Liver (tissue), 9 donors: ENCODE measurements around the gene RGS18. TPM values are rescaled to one million over a fixed set of nuclear protein-coding genes. Genes with fewer than 3 reads are reported as not detected.

Experiments
- DNase-seq: peaks from one replicate; pipeline ENCODE4 v3.0.0-alpha.2; 2017; ENCODE audit warnings: low spot score
- H3K27ac ChIP-seq, 2 donors: one replicate each; pipeline ENCODE4 v1.7.0; 2013; ENCODE audit warnings: inconsistent platforms in 2 of 2, low read length in 2 of 2, control low read depth in 1 of 2, low read depth in 1 of 2, mild to moderate bottlenecking in 1 of 2
- H3K27me3 ChIP-seq, 4 donors: one replicate each; pipeline versions ENCODE4 v1.6.1 to v1.7.0; 2013; ENCODE audit warnings: low read length in 3 of 4, inconsistent platforms in 1 of 4, mild to moderate bottlenecking in 1 of 4, moderate library complexity in 1 of 4; ENCODE audit not compliant: control insufficient read depth in 4 of 4, insufficient read depth in 4 of 4
- H3K36me3 ChIP-seq, 4 donors: one replicate each; pipeline versions ENCODE4 v1.6.1 to v1.7.0; 2013; ENCODE audit warnings: low read length in 3 of 4, mild to moderate bottlenecking in 3 of 4, low read depth in 1 of 4, moderate library complexity in 1 of 4; ENCODE audit not compliant: control insufficient read depth in 4 of 4, insufficient read depth in 3 of 4
- H3K4me1 ChIP-seq, 4 donors: one replicate each; pipeline versions ENCODE4 v1.6.1 to v1.7.0; 2013; ENCODE audit warnings: low read length in 3 of 4, mild to moderate bottlenecking in 3 of 4, moderate library complexity in 1 of 4; ENCODE audit not compliant: control insufficient read depth in 4 of 4, insufficient read depth in 4 of 4
- H3K4me3 ChIP-seq, 3 donors: one replicate each; pipeline versions ENCODE4 v1.6.1 to v1.7.0; 2013; ENCODE audit warnings: low read length in 3 of 3, control low read depth in 1 of 3, low read depth in 1 of 3, mild to moderate bottlenecking in 1 of 3
- H3K9ac ChIP-seq, 2 donors: one replicate each; pipeline ENCODE4 v1.7.0; 2013; ENCODE audit warnings: low read length in 2 of 2, mild to moderate bottlenecking in 2 of 2, moderate library complexity in 2 of 2, control low read depth in 1 of 2, low read depth in 1 of 2
- H3K9me3 ChIP-seq, 4 donors: one replicate each; pipeline versions ENCODE4 v1.6.1 to v1.7.0; 2013; ENCODE audit warnings: low read length in 3 of 4; ENCODE audit not compliant: control insufficient read depth in 4 of 4
- CTCF ChIP-seq: fragments of 150-350 bp; IDR thresholded peaks from 2 replicates; pipeline ENCODE4 v1.5.1; 2017; ENCODE audit warnings: improper control_type of control experiment, low read depth, low read length; ENCODE audit not compliant: missing input control
- GABPA ChIP-seq, 2 donors: IDR thresholded peaks in 1 of 2; conservative IDR thresholded peaks in 1 of 2; 2 replicates each; pipeline ENCODE4 v1.6.1; 2016; ENCODE audit warnings: antibody characterized with exemption in 2 of 2, mild to moderate bottlenecking in 1 of 2, moderate library complexity in 1 of 2
- HNF4A ChIP-seq, 2 donors: conservative IDR thresholded peaks; 2 replicates each; pipeline ENCODE4 v1.6.1; 2016; ENCODE audit warnings: antibody characterized with exemption in 2 of 2, mild to moderate bottlenecking in 2 of 2
- HNF4G ChIP-seq: IDR thresholded peaks from 2 replicates; pipeline ENCODE4 v1.6.1; 2016; ENCODE audit warnings: antibody characterized with exemption
- MAX ChIP-seq: IDR thresholded peaks from 2 replicates; pipeline ENCODE4 v1.6.1; 2016; ENCODE audit warnings: antibody characterized with exemption
- NR2F2 ChIP-seq: IDR thresholded peaks from 2 replicates; pipeline ENCODE4 v1.6.1; 2016; ENCODE audit warnings: antibody characterized with exemption
- RAD21 ChIP-seq, 2 donors: IDR thresholded peaks; 2 replicates each; pipeline ENCODE4 v1.6.1; 2016; ENCODE audit warnings: antibody characterized with exemption in 2 of 2, mild to moderate bottlenecking in 2 of 2
- RXRA ChIP-seq, 2 donors: IDR thresholded peaks; 2 replicates each; pipeline ENCODE4 v1.6.1; 2017 to 2018; ENCODE audit warnings: antibody characterized with exemption in 2 of 2, mild to moderate bottlenecking in 1 of 2
- SP1 ChIP-seq: IDR thresholded peaks from 2 replicates; pipeline ENCODE4 v1.6.1; 2018; ENCODE audit warnings: antibody characterized with exemption, mild to moderate bottlenecking
- YY1 ChIP-seq: IDR thresholded peaks from 2 replicates; pipeline ENCODE4 v1.6.1; 2016; ENCODE audit warnings: antibody characterized with exemption, mild to moderate bottlenecking
- WGBS: extraction: QIAGEN DNeasy Blood & Tissue Kit; methylation state at CpG from one replicate; pipeline ENCODE4 v1.1.7; 2013; 5-methylcytosine and 5-hydroxymethylcytosine counted together
- polyA plus RNA-seq, 2 donors: library from polyadenylated mRNA; stranded (reverse) in 1 of 2; unstranded in 1 of 2; fragments of 200-250 nt in 1 of 2; fragments of >200 nt in 1 of 2; fragmentation: Nextera tagmentation in 1 of 2; extraction: Ambion mirVana in 1 of 2; gene quantifications; one replicate each; pipeline versions ENCODE4 v1.2.1 to v1.2.3, GENCODE V29; 2013 to 2015
- total RNA-seq, 2 donors: library from RNA; depleted of rRNA; stranded (reverse); fragments of >200 nt; gene quantifications; one replicate each; pipeline ENCODE4 v1.2.3, GENCODE V29; 2014
- TF ChIP-seq, protein P1 (sequence below): IDR thresholded peaks from 2 replicates; pipeline ENCODE4 v1.6.1; 2016; ENCODE audit warnings: antibody characterized with exemption
- TF ChIP-seq, protein P2 (sequence below): IDR thresholded peaks from 2 replicates; pipeline ENCODE4 v1.6.1; 2016; ENCODE audit warnings: antibody characterized with exemption
- donor health status: healthy.
- donor health status: healthy.
- donor health status: healthy.
- donor health status: healthy.
- donor health status: healthy.

The RGS18 gene
- total and polyA plus RNA-seq, 4 donors = 1.0 to 11.1 (median 1.8) TPM

DNA sequence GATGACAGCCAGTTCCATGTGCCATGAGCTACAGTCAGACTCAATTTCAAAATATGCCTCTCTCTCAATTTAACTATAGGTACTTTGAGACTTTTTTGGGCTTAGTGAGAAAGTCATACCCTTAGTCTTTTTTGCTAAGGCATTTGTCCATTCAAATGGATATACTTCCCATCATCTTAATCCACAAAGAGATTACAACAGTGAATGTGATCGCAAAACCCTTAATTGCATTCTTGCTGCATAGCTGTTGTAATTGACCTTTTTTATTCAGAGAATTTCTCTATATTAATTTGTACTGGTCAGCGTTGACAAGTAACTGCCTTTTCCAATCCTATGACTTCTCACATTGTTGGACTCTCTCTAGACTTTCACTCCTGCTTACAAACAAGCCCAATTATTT lies 38.6 kb upstream of the RGS18 start:
- Histone ChIP-seq H3K4me3 (no peak overlapping the region), H3K4me1 (no peaks in the 10 kb centered on the region), H3K36me3 (no peaks in the 10 kb centered on the region), H3K27me3 (no peaks in the 10 kb centered on the region), H3K9ac (no peak overlapping the region), H3K9me3 (no peaks in the 10 kb centered on the region), H3K27ac (no peak overlapping the region)
- no peak for DNase-seq
- 81% methylated on average over 2 of the region's 2 CpGs for WGBS
- TF ChIP-seq MAX (no peak), SP1 (no peak)

DNA sequence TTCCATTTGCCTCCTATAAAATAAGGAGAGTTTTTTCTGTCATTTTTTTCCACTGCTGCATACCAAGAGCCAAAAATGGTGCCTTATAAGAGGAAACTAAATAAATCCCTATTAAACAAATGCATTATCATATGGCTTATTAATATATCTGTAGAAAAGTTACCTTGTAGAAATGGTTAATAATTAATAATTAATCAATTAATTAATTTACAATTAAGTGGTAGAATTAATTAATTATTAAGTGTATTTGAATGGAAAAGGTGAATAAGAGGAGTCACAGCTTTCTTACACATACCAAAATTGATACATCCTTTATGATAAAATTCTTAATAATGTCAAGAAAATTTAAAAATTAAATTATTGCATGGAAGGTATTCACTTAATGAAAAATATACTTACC lies 35.6 kb upstream of the RGS18 start:
- Histone ChIP-seq H3K4me1 (no peaks in the 10 kb centered on the region), H3K27ac (no peak overlapping the region), H3K9me3 (no peaks in the 10 kb centered on the region), H3K36me3 (no peaks in the 10 kb centered on the region), H3K4me3 (no peak overlapping the region), H3K27me3 (no peaks in the 10 kb centered on the region), H3K9ac (no peak overlapping the region)
- no peak for DNase-seq
- TF ChIP-seq RAD21 (IDR thresholded peaks at IDR 0.05) (no peak), SP1 (no peak), GABPA (IDR thresholded peaks at IDR 0.05 in 1 of 2, conservative IDR thresholded peaks at IDR 0.05 in 1 of 2) (no peak), HNF4G (no peak), CTCF (no peak), HNF4A (conservative IDR thresholded peaks at IDR 0.05) (no peak), YY1 (no peak), NR2F2 (no peak)
- TF ChIP-seq, protein P1, sequence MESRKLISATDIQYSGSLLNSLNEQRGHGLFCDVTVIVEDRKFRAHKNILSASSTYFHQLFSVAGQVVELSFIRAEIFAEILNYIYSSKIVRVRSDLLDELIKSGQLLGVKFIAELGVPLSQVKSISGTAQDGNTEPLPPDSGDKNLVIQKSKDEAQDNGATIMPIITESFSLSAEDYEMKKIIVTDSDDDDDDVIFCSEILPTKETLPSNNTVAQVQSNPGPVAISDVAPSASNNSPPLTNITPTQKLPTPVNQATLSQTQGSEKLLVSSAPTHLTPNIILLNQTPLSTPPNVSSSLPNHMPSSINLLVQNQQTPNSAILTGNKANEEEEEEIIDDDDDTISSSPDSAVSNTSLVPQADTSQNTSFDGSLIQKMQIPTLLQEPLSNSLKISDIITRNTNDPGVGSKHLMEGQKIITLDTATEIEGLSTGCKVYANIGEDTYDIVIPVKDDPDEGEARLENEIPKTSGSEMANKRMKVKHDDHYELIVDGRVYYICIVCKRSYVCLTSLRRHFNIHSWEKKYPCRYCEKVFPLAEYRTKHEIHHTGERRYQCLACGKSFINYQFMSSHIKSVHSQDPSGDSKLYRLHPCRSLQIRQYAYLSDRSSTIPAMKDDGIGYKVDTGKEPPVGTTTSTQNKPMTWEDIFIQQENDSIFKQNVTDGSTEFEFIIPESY = no peak
- TF ChIP-seq, protein P2, sequence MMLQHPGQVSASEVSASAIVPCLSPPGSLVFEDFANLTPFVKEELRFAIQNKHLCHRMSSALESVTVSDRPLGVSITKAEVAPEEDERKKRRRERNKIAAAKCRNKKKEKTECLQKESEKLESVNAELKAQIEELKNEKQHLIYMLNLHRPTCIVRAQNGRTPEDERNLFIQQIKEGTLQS = no peak

DNA sequence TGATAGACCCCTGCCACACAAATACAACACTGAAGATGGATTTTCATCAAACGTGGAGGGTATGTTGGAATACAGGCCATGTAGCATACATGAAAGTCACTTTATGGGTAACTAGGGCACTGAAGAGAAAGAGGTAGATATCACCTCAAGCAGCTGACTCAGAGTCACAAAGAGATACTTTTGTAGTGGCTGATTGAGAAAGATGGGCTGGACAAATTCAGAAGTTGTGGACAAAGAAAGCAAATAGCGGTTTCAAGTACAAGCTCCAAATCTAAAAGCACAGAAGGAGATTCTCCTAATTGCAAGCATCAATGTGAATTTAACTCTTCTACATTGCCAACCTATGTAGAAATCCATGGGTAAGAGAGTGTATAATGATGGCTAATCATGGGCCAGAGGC lies 35.0 kb upstream of the RGS18 start:
- Histone ChIP-seq H3K9me3 (no peaks in the 10 kb centered on the region), H3K27me3 (no peaks in the 10 kb centered on the region), H3K9ac (no peak overlapping the region), H3K4me3 (no peak overlapping the region), H3K27ac (no peak overlapping the region), H3K36me3 (no peaks in the 10 kb centered on the region), H3K4me1 (no peaks in the 10 kb centered on the region)
- WGBS = 73% methylated on average over 2 of the region's 2 CpGs
- no peak for DNase-seq
- TF ChIP-seq, protein P2 = no peak
- no peak for TF ChIP-seq RXRA (IDR thresholded peaks at IDR 0.05)
- no peak for TF ChIP-seq RAD21 (IDR thresholded peaks at IDR 0.05)
